Stimulated activated CD8-positive, alpha-beta memory T cell treated with anti-CD3 and anti-CD28 coated beads, Interleukin-15, amount 100 ng/mL, for 24 hours (primary cell): ENCODE results near the gene RASA2.
A peak's percentile ranks its signal among the peaks of the same experiment; 100 is the strongest.
"Not testable (repeated sequence)": the region's sequence is repeated elsewhere in the genome, so short reads cannot be mapped to it uniquely, and the experiment has no call there.

Experiments used
- DNase-seq: peaks from one replicate; pipeline ENCODE4 v3.0.0-alpha.2; 2020; ENCODE audit warnings: low read depth

The RASA2 gene

GRCh38 chr3:141497589-141497988 lies 10.8 kb downstream of the RASA2 start:
- not testable (repeated sequence) for DNase-seq

DNA sequence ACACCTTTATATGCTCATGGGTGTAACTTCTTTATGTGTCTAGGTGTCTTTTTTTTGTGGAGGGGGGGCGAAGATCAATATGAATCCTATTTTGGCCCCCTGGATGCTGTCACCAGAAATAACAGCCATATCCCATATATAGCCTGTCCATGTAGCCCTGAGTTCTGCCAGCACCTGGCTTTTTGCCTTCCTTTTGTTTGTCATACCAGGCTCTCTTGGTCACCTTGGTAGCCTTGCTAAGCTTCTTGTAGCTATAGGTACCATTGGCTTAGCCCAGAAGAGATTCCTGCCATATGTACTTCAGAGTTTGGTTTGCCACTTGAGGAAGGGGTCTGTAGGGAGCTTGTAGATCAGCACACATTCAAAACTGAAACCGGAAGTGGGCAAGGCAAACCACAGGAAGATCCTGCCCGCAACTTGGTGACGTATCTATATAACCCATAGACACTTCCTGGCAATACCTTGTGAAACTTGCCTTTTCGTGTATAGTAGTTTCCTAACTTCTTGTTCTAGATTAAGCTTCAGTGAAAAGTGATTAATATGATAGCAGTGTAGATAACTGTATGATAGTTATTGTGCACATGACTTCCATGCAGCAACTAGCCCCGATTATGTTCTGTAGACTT lies 11.9 kb downstream of the RASA2 start:
- peak; percentile 56 for DNase-seq

- DNase-seq = no peak
Observed at GRCh38 chr3:141499284-141499683, 12.5 kb downstream of the RASA2 start.

DNA sequence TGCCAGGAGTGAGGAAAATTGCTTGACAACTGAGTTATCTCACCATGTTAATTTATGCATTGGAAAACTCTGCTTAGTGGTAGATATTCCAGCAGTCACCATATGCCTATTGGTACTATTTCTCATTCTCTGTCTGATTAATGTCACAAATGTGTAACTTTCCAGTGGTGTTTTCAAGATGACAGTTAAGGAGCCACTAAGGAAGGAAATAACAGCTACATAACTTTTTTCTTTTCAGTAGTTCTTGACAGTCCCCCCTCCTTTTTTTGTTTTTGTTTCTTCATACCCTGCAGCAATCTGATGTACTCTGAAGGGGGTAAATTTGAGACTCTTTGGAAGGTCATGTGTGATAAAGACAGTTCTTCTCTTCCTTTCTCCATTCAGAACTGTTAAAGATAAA lies 13.1 kb downstream of the RASA2 start:
- no peak for DNase-seq

GRCh38 chr3:141500397-141500796 lies 13.6 kb downstream of the RASA2 start:
- no peak for DNase-seq

DNA sequence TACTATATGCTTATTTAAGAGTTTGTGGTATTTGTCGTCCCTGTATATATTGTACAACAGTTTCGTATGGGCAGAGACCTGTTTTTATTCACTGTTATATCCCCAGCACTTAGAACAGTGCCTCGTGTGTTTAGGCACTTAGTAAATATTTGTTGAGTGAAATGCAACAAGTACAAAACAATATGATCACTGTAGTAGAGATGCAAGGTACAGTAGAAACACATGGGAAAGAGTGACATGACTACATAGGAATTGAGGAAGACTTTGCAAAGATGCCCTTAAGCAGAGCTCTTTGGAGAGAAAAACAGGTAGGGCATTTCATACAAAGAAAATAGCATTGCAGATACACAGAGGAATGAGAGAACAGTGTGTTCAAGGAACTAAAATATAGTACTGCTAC lies 18.3 kb downstream of the RASA2 start:
- no peak for DNase-seq

DNA sequence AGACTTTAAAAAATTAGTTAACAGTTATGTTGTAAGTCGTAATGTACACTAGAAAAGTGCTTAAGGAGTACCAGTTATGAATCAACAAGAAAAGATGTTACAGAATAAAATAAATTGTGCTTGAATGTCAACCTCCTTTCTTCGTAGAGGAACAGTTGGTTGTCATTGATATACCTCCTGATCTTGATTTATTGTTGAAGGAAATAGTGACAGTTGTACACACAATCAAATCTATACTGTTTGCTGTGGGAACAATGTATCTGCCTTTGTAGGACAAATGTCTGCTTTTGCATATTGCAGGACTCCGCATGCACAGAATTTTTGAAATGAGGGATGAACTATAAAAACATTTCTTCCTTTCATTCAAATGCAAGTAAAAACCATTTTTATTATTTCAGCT lies 19.2 kb downstream of the RASA2 start:
- no peak for DNase-seq

GRCh38 chr3:141507392-141508066 lies 20.7 kb downstream of the RASA2 start:
- DNase-seq = no peak

GRCh38 chr3:141508067-141508436 lies 21.2 kb downstream of the RASA2 start:
- no peak for DNase-seq

- DNase-seq = no peak
Observed at GRCh38 chr3:141511361-141511760, 24.5 kb downstream of the RASA2 start.

- no peak for DNase-seq
Observed at GRCh38 chr3:141514382-141514781, 27.6 kb downstream of the RASA2 start.

- no peak for DNase-seq
Observed at GRCh38 chr3:141519587-141519986, 32.8 kb downstream of the RASA2 start.

DNA sequence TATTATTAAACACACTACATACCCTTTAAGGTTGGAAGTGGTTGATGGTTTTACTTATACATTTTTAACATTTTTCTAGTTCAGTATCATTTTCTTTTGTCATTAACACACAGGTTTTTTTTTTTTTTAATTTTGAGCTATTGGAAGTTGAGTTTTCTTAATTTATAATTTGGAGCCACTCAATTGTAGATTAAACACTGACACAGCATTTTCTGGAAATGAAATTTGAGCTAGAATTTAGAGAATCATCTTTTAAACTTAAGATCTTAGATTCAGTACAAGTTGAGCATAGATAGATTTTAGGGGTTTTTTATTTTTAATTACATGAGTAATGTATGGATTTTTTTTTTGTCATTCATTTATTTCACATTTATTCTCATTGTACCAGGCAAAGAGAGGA lies 35.0 kb downstream of the RASA2 start:
- no peak for DNase-seq

GRCh38 chr3:141523615-141524375 lies 37.0 kb downstream of the RASA2 start:
- no peak for DNase-seq

- DNase-seq = no peak
Observed at GRCh38 chr3:141524988-141525387, 38.2 kb downstream of the RASA2 start.

DNA sequence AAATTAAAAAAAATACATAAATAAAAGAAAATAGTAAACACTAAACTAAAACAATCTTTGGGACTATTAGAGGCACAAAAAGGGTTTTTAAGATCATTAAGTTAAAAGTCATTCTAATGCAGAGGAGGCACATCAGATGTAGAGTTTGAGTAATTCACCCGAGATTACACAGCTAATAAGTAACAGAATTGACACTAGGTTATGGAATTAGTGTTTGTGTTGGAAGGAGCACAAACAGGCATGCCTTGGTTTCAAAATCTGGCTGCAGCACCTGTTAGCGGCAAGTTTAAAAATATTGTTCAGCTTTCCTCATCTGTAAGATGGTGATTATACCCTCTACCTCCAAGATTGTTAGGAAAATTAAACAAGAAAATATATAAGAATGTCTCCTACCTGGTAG lies 39.0 kb downstream of the RASA2 start:
- DNase-seq = no peak

DNA sequence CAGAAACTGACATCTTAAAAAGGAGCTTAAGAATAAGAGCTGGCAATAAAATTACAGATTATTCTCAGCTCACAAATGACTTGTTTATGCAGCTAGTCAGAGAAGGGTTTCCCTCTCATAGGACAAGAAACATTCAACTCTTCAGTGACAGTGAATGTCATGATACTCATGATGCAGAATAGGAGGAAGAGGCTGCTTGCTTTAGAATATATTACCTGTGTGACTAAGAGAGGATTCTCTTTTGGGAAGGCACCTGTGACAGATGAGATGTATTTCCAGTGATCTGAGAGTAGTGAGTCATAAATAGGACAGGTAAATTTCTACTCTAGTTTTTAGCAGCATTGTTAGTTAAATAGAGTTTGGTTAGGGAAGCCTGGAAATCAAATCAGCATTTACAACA lies 39.9 kb downstream of the RASA2 start:
- no peak for DNase-seq

- no peak for DNase-seq
Observed at GRCh38 chr3:141528800-141529199, 42.0 kb downstream of the RASA2 start.

- DNase-seq = no peak
Observed at GRCh38 chr3:141529256-141529655, 42.4 kb downstream of the RASA2 start.

GRCh38 chr3:141529717-141530414 lies 43.0 kb downstream of the RASA2 start:
- DNase-seq = no peak

DNA sequence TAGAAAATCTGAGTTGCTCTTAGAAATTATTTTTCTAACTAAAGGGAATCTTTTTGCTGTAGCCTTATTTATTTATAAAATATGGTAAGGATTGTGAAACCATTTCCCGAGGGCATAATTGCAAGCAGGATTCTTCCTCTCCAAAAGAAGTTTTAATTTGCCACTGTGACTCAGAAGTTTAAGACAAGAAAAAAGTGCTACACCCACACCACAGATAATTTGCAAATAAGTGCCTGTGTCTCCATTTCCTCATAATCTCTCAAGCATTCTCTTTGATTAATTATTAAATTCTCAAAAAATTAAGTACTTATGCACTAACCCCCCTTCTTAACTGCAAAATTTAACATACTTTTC lies 43.6 kb downstream of the RASA2 start:
- DNase-seq = no peak

DNA sequence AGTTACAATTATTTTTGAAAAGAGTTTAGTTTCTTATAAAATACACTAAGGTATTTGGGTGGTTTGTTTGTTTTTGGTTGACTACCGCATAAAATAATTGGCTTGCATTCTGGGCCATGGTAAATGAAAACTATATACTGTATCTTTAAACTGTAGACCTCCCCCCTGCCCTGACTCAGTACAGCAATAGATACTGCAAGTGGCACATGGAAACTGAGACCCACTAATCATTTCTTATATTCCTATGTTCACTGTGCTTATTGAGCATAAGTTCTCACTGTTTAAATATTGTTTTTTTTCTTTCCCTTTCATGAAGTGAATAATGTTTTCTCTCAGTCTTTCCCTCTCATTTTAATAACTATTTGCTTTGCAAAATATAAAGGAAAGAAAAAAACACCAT lies 45.8 kb downstream of the RASA2 start:
- DNase-seq = no peak

DNA sequence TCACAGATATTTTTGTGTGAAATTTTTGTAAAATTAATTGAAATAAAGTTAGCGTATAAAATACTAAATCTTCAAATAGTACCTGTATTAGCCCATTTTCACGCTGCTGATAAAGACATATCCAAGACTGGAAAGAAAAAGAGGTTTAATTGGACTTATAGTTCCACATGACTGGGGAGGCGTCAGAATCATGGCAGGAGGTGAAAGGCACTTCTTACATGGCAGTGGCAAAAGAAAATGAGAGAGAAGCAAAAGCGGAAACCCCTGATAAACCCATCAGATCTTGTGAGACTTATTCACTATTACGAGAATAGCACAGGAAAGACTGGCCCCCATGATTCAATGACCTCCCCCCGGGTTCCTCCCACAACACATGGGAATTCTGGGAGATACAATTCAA lies 49.2 kb downstream of the RASA2 start:
- not testable (repeated sequence) for DNase-seq
